ENCODE results near the gene CASP5.

DNA sequence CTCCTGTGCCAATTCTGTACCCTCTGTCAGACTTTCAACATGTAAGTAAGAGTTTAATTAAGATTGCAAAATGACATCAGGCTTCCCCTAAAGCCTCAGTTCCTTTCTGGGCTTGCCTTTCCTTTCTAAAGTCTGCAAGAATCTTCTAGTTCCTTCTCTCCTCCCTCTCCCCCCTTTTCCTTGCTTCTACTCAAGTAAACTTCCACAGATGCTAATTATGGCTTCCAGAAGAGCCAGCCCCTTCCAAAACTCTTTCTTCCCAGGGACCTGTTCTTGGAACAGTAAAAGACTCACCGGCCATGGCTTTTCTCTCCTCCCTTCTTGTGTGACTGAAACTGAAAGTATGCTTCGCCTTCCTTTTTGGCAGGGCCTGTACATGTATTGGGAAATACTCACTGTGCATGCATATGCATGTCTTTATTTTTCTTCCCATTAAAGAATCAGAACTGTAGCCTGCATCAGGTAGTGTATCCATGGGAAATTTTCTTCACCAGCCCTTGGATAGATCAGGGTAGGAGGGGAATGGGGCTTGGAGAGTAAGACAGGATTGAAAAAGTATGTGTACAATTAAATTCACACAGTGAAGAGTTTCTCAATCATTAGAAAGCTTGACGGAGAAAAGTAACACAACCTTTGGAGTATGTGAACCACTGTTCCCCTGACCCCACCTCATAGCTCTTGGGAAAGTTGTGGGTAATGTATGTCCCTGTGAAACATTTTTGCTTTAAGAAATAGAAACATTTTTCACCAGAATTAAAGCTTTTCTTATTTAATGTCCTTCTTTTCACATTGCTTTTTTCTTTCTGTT lies 12.0 kb upstream of the CASP5 start, which contains the start of gene CASP1:
- TF ChIP-seq CTCF (IDR thresholded peaks at IDR 0.05) (no peak), RFX5 (IDR thresholded peaks at IDR 0.05) (no peak), MYC (IDR thresholded peaks at IDR 0.05; ENCODE audit: borderline replicate concordance, low read length) (no peak), GATA3 (IDR thresholded peaks at IDR 0.05; ENCODE audit: borderline replicate concordance) (no peak), FOXS1 (CRISPR knock-in tag; IDR thresholded peaks at IDR 0.05) (no peak), CHD2 (IDR thresholded peaks at IDR 0.05; ENCODE audit: low read length, partially characterized antibody) (no peak), NPAS2 (CRISPR knock-in tag; IDR thresholded peaks at IDR 0.05; ENCODE audit: borderline replicate concordance) (no peak), EP300 (IDR thresholded peaks at IDR 0.05) (no peak), POLR2A (IDR thresholded peaks at IDR 0.05; ENCODE audit: low read length) (no peak), CEBPB (IDR thresholded peaks at IDR 0.05) (no peak), RNF2 (IDR thresholded peaks at IDR 0.05; ENCODE audit: borderline replicate concordance, low read depth) (no peak)
- TF ChIP-seq, protein P1, sequence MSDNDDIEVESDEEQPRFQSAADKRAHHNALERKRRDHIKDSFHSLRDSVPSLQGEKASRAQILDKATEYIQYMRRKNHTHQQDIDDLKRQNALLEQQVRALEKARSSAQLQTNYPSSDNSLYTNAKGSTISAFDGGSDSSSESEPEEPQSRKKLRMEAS (IDR thresholded peaks at IDR 0.05), result no peak

Measured in A549 (cell line).